NCI-H460 (cell line): ENCODE data around the gene CDK11A. TPM values are rescaled to one million over a fixed set of nuclear protein-coding genes. Genes with fewer than 3 reads are reported as not detected.
"Not testable (repeated sequence)": the region's sequence is repeated elsewhere in the genome, so short reads cannot be mapped to it uniquely, and the experiment has no call there.

ENCODE experiments used
- DNase-seq: peaks from one replicate; pipeline ENCODE4 v3.0.0-alpha.2; 2016; ENCODE audit warnings: low read depth; ENCODE audit errors: extremely low read depth
- total RNA-seq: library from RNA; depleted of rRNA; stranded (reverse); fragments of >200 nt; shearing (Covaris generic); gene quantifications from 2 replicates; pipeline ENCODE4 v1.2.3, GENCODE V29; 2014

CDK11A gene
- total RNA-seq, 1 experiment from 2014 or later, result 17.3 TPM

DNA sequence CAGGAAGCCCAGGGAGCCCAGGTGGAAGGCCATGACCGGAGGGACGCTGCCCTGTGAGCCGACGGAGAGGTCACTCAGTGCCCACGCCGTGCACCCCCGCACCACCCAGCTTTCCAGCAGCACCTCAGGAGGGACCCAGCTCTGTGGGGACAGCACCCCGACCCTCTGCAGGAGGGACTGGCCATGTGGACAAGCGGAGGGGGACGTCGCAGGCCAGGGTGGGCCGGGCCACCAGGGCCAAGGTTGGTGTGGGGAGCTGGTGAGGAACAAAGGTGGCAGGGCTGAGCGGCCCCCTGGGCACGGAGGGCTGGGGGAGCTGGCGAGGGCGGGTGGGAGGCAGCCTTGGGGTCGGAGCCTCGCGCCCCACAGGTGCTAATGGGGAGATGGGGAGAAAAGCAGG, 31.3 kb upstream of the CDK11A start:
- DNase-seq, result no peak

DNA sequence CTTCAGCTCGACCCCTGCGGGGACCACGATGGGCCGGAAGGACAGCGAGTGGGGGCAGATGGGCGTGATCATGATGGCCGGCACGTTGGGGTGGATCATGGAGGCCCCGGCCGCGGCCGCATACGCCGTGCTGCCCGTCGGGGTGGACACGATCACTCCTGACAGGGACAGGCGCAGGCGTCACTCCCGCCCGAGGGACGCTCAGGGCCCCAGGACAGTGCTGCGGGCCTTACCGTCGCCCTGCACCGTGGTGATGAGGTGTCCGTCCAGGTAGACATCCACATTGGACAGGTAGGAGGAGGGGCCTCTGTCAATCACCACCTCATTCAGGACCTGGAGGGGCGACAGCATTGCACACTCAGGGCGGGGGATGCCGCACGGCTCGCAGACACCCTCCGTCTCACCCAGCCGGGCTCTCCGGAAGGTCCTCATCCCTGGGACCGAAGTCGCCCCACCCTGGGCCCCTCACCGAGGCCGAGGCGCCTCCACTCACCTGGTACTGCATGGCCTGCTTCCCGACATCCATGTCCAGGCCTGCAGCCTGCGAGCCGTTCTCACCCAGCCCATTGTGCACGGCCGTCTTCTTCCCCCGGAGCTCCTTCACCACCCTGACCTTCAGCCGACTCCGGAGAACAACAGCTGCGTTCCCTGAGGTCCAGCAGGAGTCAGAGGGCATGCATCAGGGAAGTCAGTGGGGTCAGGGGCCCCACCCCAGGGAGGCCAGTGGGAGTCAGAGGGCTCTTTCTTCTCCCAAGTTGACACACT, 30.1 kb upstream of the CDK11A start:
- DNase-seq, result no peak

DNA sequence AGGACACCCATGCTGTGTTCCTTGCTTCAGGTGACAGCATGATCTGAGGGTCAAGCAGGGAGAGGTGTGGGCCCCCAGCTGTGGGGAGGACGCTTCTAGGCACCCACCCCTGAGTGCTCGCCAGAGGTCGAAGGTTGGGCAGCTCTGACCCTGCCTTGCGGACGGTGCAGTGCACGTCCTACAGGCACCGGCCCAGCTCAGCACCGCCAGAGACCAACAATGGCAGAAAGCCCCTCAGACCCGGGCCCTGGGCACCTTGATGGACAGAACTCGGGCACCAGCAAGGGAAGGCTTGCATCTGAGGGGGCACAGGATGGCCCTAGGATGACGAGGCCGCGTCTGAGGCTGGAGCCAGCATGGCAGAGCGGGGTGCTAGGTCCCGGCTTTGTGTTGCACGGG, 29.4 kb upstream of the CDK11A start:
- DNase-seq, result no peak

GRCh38 chr1:1752636-1753606, 28.8 kb upstream of the CDK11A start:
- DNase-seq, result no peak

GRCh38 chr1:1752190-1752589, 28.0 kb upstream of the CDK11A start:
- no peak for DNase-seq

- DNase-seq, result not testable (repeated sequence)
Measured at GRCh38 chr1:1749941-1750340, 25.8 kb upstream of the CDK11A start.

- DNase-seq, result no peak
Measured at GRCh38 chr1:1748686-1749321, 24.6 kb upstream of the CDK11A start.

GRCh38 chr1:1746566-1746909, 22.4 kb upstream of the CDK11A start:
- DNase-seq, result not testable (repeated sequence)

GRCh38 chr1:1745651-1746565, 21.8 kb upstream of the CDK11A start:
- peak; percentile 5 for DNase-seq

- not testable (repeated sequence) for DNase-seq
Measured at GRCh38 chr1:1742529-1742928, 18.4 kb upstream of the CDK11A start.

- DNase-seq, result peak; percentile 59
Measured at GRCh38 chr1:1741013-1741412, 16.9 kb upstream of the CDK11A start.

GRCh38 chr1:1738799-1739337, 14.7 kb upstream of the CDK11A start:
- not testable (repeated sequence) for DNase-seq

- not testable (repeated sequence) for DNase-seq
Measured at GRCh38 chr1:1737675-1738590, 13.8 kb upstream of the CDK11A start.

- no peak for DNase-seq
Measured at GRCh38 chr1:1732381-1732780, 8.2 kb upstream of the CDK11A start.

DNA sequence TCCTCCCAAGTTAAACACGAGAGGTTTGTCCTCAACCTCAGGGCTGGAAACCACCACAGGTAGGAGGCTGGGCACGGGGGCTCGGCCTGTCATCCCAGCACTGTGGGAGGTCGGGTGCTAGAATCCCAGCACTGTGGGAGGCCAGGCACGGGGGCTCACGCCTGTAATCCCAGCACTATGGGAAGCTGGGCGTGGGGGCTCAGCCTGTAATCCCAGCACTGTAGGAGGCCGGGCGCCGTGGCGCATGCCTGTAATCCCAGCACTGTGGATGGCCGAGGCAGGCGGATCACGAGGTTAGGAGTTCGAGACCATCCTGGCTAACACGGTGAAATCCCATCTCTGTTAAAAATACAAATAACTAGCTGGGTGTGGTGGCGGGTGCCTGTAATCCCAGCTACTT, 6.7 kb upstream of the CDK11A start:
- DNase-seq, result no peak

DNA sequence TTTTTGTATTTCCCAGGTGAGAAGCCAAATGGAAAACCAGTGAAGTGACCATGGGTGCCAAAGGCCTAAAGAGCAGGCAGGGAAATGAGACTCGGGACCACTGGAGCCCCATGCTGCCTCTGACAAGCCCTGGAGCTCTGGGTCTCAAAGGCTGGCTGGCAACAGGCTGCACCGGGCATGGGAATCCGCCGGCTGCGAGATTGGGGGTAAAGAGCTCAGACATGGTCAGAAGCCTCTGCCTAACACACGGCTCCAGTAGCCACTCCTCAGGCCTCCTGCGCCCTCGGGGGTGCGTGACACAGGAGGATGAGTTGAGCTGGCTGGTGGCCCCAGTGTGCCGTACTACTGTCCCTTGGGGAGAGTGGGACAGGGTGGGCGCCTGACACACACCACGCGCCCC, 6.1 kb upstream of the CDK11A start:
- not testable (repeated sequence) for DNase-seq

- DNase-seq, result not testable (repeated sequence)
Measured at GRCh38 chr1:1729116-1729816, 5.1 kb upstream of the CDK11A start.

GRCh38 chr1:1728308-1729005, 4.3 kb upstream of the CDK11A start:
- peak; percentile 34 for DNase-seq
